ENCODE results near the gene UBXN6.
A peak's percentile ranks its signal among the peaks of the same experiment; 100 is the strongest.

Gene UBXN6

DNA sequence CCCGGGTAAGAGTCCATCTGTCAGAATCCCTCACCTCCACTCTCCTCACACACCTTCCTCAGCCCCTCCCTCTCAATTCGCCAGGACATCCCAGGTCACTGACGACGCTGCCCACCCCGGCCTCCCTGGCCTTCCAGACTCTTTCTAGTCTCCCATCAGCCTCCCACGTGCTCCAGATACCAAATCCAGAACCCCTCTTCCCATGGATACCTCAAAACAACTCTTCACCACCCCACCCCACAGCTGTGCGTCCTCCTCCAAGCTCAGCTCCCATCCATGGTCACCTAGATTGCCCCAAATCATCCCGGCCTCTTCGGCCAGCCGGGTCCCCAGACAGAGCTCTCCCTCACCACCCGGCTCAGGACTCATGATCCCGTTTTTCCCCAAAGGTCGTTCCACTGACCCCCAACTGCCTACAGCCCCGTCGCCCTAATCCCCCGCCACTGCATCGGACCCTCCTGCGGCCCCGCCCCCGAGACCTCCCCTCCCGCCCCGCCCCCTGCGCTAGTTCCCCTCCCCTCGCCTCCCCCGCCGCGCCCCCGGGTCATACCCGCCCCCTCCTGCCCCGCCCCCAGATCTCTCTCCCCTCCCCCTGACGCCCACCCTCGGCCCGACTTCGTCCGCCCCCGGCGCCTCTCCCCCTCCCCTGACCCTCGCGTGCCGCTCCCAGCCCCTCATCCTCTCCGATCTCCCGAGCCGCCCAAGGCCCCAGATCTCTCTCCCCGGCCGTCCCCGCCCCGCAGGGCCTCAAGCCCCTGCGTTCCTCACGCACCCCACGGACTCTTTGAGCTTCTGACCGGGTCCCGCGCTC lies 546 bp downstream of the UBXN6 start:
- FAIRE-seq (no peak), DNase-seq (ENCODE audit: insufficient read length, low spot score) (peak; percentile 57)

DNA sequence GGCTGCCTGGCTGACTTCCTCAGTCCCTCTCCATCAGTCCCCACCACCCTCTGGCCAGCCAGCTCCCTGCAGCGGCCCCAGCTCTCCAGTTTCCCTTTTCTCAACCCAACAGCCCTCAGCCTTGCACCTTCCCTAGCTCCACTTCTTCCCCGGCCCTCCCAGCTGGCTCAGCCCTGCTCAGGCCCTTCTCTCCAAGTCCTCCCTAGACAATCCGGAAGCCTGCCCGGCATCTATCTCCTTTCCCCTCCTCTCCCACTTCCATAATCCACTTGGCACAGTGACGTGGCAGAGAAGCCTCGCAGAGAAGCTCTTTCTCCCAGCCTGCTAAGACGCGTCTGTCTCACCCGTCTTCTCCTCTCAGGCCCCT lies 1.1 kb downstream of the UBXN6 start:
- FAIRE-seq: no peak
- DNase-seq (ENCODE audit: insufficient read length, low spot score): no peak

DNA sequence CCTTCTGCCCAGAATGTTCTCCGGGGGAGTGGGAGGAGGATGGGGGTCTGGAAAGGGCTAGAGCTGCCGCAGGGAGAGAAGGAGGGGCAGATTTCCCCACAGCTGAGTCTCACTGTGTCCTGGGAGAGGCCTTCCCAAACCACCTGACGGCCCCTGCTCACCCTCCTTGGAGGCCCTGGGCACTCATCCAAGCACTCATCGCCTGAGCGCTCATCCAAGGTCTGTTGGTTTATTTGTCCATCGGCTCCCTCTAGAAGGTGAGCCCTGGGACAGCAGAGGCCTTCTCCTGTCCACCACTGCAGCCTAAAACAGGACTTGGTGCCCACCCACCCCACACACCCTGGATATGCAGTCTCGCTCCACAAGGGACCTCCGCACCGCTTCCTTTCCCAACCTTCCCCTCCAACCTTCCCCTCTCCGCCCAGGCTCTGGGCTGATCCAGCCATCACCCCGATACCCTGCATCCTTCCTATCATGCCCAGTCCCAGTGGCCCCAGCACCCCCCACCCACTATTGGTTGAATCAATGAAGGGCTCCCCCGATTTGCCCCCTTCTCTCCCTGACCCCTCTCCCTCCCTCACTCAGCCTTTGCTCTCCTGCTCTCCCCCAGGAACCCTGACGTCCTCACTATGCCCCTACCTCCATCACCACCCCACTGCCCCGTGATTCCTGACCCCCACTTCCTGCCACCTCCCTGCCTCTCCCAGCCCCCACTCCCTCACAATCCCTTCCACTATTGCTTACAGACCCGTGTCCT lies 1.7 kb downstream of the UBXN6 start:
- no peak for DNase-seq (ENCODE audit: insufficient read length, low spot score)
- no peak for FAIRE-seq

DNA sequence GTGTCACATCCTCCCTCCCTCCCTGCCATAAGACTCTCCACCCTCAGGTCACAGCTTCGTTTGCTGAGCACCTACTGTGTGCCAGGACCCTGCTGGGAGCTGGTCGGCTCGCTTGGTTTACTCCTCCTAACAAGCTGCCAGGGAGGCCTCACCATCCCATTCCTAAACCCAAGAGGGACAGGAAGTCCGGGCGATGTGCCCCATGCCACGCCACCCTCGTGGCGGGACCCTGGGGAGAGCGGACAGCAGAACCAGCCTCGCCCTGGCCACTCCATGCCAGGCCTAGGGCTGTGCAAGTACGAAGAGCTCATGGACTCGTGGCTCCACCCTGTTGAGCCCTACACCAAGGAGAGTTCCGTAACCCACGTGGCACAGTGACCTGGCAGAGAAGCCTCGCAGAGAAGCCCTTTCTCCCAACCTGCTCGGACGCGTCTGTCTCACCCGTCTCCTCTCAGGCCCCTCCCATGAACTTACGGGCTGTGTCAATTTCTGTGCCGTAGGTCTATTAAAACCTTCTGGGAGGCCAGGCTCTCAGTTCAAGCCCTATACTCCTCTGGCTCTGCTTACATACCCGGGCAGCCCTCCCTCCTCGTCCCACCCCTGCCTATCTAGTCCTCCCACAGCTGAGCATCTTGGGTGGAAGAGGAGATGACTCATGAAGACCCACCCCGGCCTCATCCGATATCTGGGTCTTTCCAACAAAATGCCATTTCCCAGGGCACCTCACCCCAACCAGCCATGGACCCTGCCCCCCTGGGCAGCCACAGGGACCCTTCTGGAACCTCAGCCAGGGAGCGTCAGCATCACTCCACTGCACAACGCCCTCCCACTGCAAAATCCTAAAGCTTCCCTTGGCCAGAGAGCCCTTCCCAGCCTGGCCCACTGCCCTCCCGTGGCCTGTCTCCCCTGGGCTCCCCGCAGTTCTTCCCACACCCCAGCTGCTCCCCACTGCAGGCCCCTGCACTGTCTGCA lies 2.6 kb downstream of the UBXN6 start:
- FAIRE-seq: no peak
- no peak for DNase-seq (ENCODE audit: insufficient read length, low spot score)

DNA sequence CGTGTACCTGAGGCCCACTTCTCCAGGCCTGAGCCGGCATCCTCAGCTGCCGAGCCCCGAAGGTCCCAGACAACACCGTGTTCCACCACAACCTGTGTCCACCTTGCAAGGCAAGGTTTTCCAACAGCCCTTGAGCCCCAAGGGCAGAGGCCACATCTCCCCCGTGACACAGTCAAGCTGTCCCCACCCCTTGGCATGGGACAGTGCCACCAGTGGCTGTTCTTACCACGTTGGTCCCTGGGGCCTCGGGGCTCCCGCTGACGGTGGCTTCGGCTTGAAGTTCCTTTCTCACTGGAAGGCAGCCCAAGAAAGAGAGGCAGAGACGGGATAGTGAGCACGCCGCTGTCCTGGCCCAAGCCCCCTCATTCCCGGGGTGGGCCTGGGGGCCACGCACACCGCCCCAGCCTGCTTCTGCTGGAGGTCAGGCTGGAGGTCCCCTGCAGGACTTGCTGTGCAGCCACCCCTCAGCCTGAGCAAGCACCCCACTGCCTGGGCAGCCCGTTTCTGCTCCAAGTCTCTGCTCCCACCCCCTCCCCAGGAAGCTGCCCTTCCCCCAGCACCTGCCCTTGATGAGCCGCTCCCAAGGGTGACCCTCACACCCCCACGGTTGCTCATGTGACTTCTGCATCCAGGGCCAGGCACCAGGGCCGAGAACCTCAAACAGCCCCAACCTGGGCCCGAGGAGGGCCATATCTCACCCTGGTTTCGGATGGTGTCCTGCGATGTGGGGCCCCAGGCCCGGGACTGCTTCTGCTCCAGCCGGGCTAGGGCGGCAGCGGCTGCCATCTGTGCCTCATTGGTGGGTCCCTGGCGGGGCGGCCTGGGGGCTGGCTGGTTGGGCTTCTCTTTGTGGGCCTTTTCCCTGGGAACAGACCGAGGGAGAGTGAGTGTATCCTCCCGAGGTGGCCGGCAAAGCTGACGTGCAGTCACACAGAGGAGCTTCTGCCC lies 4.1 kb downstream of the UBXN6 start:
- FAIRE-seq (no peak), DNase-seq (ENCODE audit: insufficient read length, low spot score) (no peak)

DNA sequence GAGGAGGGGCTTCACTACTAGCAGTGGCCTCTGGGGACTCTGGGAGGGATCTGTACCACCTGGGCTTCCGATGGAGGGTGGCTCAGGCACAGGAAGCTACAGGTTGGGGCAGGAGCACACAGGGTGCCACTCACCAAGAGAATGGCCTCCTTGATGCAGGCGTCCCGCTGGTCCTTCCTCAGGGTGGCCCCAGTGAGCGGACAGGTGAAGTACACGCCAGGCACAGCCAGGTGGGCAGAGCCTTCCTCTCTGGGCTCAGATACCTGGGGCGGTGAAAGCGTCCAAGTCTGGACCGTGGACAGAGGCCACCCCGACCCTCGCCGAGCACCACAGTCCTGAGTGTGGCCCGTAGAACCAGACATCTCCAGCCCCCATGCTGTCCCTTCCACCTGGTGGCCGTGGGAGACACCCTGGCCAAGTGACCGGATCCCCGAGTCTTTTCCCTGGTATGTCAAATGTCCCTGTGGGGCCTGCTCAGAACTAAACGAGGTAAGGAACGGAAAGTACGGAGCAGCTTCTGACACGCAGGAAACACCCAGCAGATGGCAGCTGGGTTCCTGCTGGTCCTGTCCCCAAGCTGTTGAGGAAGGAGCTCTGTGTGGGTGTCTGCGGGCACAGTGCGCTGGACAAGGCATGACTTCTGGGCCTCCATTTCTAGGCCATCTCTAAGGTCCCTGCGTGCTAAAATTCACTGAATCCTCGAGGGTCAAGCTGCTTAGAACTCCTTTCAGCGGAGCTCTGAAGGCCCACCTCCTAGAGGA lies 5.2 kb downstream of the UBXN6 start:
- no peak for DNase-seq (ENCODE audit: insufficient read length, low spot score)
- no peak for FAIRE-seq

DNA sequence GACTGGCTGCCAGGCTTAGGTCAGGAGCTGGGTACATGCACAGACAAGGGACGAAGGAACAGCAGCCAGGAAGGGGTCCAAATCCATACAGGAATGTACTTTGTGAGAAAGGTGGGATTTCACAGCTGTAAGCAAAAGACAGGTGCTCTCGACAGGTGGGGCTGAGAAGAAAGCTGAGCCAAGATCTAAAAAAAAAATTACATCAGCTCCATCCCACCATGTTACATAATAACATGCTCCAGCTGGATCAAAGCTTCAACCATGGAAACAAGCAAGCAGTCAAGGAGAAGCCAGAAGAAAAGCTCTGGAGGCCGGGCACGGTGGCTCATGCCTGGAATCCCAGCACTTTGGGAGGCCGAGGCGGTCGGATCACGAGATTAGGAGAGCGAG lies 8.0 kb downstream of the UBXN6 start:
- no peak for FAIRE-seq
- DNase-seq (ENCODE audit: insufficient read length, low spot score): no peak

DNA sequence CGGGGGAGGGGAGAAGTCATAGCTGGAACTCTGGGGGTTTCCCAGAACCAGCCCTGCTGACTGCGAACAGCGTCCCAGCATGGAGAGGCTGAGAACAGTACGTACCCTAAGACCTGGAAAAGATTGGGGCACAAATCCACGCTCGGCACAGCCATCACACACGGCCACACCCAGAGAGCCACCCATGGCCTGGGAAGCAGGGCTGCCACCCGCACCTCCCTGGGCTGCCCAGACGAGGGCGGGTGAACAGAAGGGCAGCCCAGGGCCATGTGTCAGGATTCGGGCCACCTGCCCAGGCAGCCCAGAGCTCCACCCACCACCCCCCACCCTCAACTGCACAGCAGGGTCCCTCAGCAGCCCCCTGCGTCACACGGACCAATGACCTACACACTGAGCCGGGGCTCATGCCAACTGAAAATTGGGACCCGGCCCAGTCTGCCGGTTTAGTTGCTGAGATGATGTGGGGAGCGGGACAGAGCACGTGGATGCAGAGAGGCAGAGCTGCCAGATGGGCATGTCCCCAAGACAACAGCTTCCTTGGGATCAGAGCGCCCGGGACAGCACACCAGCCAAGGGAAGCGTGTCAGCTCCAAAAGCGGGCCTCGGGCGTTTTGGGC lies 8.5 kb downstream of the UBXN6 start:
- no peak for DNase-seq (ENCODE audit: insufficient read length, low spot score)
- FAIRE-seq: no peak

DNA sequence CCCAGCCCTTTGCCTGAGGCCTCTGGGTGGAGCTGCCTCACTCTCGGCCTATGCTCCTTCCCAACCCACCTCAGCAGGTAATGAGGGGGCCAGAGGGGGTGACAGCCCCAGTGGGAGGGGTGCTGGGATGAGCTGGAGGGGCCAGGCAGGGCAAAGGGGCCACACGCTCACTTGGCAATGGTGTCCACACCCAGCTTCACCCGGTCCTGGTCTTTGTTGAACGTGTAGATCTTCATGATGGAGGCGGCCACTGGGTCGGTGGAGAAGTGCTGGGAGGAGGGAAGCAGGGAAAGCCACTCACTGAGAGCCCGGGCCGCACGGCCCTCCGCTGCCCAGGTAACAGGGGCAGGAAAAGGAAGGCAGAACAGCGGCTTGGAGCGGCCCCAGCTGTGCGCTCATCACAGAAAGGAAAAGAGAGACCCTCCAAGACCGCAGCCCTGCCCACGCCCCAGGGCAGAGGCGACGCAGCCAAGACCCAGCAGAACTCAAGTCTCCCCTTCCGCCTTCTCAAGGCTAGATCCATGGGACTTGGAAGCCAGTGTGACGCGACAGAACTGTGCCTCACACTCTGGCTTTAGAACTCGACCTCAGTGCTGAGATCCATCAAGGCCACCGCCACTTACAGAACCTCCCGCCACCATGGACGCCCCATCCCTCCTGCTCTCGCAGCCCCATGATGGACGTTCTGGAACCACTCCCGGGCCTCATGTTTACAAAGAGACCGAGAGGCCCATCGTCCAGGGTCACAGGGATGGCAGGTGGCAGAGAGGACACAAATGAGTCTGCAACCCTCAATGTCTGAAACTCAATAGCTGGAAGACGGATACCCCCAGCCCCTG lies 9.2 kb downstream of the UBXN6 start:
- FAIRE-seq: no peak
- DNase-seq (ENCODE audit: insufficient read length, low spot score): no peak

DNA sequence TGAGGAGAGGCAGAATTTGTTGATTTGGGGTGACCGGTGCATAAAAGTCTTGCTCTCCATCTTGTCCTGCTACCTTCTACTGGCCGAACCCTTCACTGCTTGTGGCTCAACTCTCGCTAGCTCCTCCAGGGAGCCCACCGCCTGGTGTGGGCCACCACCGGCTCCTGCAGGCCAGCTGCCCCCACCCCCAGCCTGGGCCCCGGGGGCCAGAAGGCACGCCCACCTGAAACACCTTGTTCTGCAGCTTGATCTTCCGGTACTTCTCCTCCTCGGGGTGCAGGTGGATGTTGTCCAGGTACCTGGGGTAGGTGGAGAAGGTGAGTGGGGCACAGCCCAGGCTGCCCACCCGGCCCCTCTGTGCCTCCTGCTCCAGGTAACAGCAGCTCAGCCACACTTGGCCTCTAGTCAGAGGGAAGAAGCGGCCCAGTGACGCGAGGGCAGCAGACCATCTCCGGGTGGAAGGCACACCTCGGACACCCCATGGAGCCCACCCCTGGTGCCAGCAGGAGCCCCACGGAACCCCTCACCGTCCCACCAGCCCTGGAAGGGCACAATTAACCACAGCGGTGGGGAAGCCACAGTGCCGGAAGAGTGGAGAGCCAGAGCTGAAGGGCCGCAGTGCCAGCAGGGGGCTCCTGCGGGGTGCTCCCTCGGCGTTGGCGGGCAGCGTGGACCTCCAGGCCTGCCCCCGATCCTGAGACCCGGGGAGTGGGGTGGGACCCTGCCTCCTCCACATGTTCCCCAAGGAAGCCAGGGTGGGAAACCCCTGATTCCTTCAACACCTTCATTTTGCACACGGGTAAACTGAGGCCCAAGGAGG lies 10.1 kb downstream of the UBXN6 start:
- no peak for FAIRE-seq
- no peak for DNase-seq (ENCODE audit: insufficient read length, low spot score)

DNA sequence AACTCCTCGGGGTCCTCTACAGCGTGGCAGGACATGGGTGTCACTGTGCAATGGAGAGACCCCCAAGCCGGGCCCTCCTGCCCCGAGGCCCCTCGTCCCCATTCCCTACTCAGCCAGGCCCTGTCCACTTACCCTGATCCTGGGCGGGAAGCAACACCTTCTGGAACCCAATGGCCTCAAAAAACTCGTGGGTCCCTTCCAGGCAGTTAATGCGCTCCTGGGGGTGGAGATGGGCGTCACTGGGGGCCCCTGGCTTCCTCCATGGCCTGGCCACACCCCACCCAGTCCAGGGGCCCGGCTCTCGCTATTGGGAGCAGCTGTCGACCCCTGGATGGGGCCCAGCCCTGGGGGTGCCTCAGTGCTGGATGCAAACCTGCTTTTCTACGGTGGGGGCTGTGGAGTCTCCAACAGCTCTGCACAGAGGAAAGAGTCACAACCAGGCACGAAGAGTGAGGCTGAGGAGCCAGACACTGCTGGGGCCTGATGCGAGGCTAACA lies 10.8 kb downstream of the UBXN6 start:
- no peak for FAIRE-seq

DNA sequence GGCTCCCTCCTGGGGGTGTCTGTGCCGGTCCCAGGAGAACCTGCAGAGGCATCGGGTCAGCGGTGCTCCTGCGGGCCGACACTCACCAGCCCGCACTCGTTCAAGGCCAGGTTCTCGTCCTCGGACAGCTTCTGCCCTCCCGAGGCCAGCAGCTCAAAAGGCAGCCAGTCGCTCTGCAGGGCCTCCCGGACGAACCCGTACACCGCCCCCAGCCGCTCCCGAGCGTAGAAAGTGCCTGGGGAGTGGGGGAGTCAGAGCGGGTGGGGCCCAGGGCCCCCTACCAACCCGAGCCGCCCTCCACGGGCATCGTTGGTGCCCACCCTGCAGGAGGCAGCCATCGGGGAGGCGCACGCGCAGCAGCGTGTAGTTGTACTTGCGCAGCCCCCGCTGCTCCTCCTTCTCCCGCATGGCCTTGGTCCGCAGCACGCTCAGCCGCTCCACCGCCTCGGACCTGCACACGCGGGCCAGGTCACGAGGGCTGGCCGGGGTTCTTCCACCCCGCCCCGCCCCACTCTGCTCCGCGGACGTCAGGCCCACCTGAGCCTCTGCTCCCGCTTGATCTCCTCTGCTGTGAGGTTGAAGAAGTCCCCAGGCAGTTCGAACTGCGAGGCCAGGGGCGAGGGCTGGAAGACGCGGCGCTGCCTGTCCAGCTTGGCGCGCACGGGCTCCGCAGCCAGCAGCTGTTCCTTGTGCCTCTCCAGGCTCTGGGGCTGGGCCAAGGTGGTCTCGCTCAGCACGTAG lies 11.5 kb downstream of the UBXN6 start:
- DNase-seq (ENCODE audit: insufficient read length, low spot score) (no peak), FAIRE-seq (no peak)

More for the DNA sequence above, 10.8 kb downstream of the UBXN6 start:
- no peak for DNase-seq (ENCODE audit: insufficient read length, low spot score)

DNA sequence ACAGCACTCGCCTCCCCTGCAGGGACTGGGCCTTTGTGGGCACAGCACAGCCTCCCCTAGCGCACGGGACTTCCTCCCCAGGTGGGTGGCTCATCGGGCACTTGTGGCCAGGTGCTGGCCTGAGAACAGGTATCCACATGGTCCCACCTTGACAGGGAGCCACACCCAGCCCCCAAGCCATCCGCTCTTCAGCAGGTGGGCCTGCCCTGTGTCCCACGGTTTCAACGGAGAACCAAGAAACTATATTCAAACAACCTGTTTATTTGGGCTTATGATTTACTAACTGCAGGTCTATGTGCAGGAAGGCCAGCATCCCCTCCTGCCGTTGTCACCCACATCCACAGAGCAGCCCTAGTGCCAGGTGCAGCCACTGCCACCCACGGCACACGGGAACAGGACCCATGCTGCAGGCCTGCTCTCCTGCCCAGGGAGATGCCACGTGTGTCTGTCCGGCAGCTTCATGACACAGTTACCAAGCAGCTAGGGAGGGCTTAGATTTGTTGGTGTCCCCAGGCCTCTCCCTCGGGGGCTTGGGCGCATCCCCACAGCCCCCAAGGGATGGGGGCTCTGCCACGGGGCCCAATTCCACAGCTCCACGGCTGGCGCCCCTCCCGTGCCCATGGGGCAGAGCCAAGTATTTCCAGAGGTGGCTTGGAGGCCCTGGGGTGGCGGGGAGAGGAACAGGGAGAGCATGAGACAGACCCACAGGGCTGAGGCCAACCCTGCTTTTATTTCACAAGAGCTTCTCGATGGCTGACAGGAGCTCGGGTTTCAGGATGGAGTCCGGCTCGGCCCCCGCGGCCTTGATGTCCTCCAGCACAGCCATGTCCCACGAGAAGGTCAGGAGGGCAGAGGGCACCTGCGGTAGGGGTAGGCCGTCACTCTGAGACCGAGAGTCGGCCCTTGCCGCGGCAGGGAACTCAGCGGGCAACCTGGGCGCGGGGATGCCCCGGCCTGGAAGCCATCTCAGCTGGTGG lies 12.5 kb downstream of the UBXN6 start:
- no peak for DNase-seq (ENCODE audit: insufficient read length, low spot score)
- FAIRE-seq: no peak

DNA sequence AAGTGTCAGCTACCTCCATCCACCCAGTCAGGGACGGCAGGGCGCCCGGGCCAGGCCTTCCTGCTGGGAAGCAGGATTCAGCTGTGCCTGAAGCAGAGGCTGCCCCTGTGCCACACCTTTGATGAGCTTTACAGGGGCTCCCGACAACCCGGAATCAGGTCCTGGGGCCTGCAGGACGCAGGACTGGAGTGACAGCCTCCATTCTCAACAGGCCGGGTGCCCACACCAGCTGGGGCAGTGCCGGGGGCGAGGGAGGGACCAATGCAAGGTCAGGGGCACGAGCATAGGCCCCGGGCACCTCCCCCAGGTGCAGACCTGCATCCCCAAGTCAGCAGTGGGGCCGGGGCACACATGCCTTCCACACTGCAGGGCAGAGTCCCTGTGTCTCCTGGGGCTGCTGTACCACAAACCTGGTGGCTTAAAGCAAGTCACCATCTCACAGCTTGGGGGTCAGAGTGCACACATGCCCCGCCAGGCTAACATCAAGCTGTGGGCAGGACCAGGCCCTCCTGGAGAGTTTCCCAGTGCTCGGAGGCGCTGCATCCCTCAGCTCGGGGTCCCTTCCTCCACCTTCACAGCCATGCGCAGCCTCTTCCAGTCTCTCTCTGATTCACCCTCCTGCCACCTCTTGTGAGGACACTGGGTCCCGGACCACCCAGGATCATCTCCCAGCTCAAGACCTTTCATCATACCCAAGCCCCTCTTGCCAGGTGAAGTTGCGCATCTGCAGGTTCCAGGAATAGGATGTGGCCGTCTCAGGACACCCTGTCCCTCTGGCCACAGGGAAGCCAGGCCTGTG lies 13.4 kb downstream of the UBXN6 start:
- DNase-seq (ENCODE audit: insufficient read length, low spot score) (no peak), FAIRE-seq (no peak)
